Measurements from ENCODE around the gene SFRP5. TPM values are rescaled to one million over a fixed set of nuclear protein-coding genes. Genes with fewer than 3 reads are reported as not detected.

SFRP5 gene
- total RNA-seq, 1 experiment from 2014 or later: 3.5 TPM

GRCh38 chr10:97813311-97813710 is 41.5 kb upstream of the SFRP5 start:
- H3K27ac Mint-ChIP-seq: no peak overlapping the region; the same call in 1 of the 2 replicates
- CTCF ChIA-PET: interaction anchor here (0.7 to 2.3 kb wide), 3 partner anchors 19 to 22 kb away, joined by 3 to 7 read pairs (median 3); no protein-coding TSS in a partner anchor

GRCh38 chr10:97812696-97813095 is 40.9 kb upstream of the SFRP5 start:
- no peak for ATAC-seq

More at GRCh38 chr10:97813311-97813710, 41.5 kb upstream of the SFRP5 start:
- DNase-seq (ENCODE audit: low spot score) (no peak), ATAC-seq (no peak)
- H3K27me3 Mint-ChIP-seq (ENCODE audit: low read depth): no peaks in the 10 kb centered on the region; the same call in 1 of the 2 replicates
- no peaks in the 10 kb centered on the region for H3K36me3 Mint-ChIP-seq
- POLR2A ChIA-PET: no interaction called here
- H3K9me3 Mint-ChIP-seq: no peaks in the 10 kb centered on the region
- H3K4me1 Mint-ChIP-seq: peaks cover 4% of the 10 kb centered on the region; the same call in 1 of the 2 replicates
- H3K4me3 Mint-ChIP-seq: no peak overlapping the region
- TF ChIP-seq CDX4 (CRISPR knock-in tag; IDR thresholded peaks at IDR 0.05; ENCODE audit: borderline replicate concordance): no peak
- TF ChIP-seq GRHL2 (CRISPR knock-in tag; IDR thresholded peaks at IDR 0.05; ENCODE audit: insufficient replicate concordance, severe bottlenecking): no peak
- TF ChIP-seq ZNF121 (CRISPR knock-in tag; IDR thresholded peaks at IDR 0.05): no peak

DNA sequence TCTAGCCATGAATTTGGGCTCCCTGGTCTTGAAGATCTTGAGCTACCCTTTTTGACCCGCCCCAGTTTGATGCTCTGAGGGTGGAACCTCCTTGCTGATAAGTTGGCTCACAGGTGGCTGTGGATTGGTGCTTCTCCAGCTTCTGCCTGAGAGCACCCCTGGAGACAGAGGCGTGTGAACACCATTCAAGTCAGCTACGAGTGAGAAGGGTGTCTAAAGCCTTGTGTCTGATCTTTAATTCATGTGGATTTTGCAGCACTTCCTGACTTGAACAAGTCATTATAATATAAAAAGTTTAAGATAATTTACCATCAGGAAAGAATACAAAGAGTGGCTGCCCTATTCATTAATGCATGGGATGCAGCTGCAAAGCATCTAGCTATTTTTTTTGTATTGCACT is 40.2 kb upstream of the SFRP5 start:
- Mint-ChIP-seq H3K36me3 (no peaks in the 10 kb centered on the region), H3K27me3 (ENCODE audit: low read depth) (no peaks in the 10 kb centered on the region; the same call in none of the 2 replicates), H3K27ac (no peak overlapping the region), H3K4me1 (peaks cover 4% of the 10 kb centered on the region; the same call in 1 of the 2 replicates), H3K4me3 (no peak overlapping the region), H3K9me3 (no peaks in the 10 kb centered on the region)
- no peak for TF ChIP-seq ZNF219 (CRISPR knock-in tag; IDR thresholded peaks at IDR 0.05; ENCODE audit: borderline replicate concordance)
- no peak for TF ChIP-seq MYBL2 (CRISPR knock-in tag; IDR thresholded peaks at IDR 0.05)
- no peak for TF ChIP-seq RORB (CRISPR knock-in tag; IDR thresholded peaks at IDR 0.05)
- TF ChIP-seq PRDM15 (CRISPR knock-in tag; IDR thresholded peaks at IDR 0.05): no peak
- no peak for TF ChIP-seq E2F1 (CRISPR knock-in tag; IDR thresholded peaks at IDR 0.05)
- no peak for TF ChIP-seq TEAD1 (CRISPR knock-in tag; IDR thresholded peaks at IDR 0.05)
- no peak for TF ChIP-seq ZNF416 (CRISPR knock-in tag; IDR thresholded peaks at IDR 0.05)
- TF ChIP-seq, protein P1, sequence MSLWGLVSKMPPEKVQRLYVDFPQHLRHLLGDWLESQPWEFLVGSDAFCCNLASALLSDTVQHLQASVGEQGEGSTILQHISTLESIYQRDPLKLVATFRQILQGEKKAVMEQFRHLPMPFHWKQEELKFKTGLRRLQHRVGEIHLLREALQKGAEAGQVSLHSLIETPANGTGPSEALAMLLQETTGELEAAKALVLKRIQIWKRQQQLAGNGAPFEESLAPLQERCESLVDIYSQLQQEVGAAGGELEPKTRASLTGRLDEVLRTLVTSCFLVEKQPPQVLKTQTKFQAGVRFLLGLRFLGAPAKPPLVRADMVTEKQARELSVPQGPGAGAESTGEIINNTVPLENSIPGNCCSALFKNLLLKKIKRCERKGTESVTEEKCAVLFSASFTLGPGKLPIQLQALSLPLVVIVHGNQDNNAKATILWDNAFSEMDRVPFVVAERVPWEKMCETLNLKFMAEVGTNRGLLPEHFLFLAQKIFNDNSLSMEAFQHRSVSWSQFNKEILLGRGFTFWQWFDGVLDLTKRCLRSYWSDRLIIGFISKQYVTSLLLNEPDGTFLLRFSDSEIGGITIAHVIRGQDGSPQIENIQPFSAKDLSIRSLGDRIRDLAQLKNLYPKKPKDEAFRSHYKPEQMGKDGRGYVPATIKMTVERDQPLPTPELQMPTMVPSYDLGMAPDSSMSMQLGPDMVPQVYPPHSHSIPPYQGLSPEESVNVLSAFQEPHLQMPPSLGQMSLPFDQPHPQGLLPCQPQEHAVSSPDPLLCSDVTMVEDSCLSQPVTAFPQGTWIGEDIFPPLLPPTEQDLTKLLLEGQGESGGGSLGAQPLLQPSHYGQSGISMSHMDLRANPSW (CRISPR knock-in tag; conservative IDR thresholded peaks at IDR 0.05; ENCODE audit: low read depth): no peak
- TF ChIP-seq PRRX2 (CRISPR knock-in tag; IDR thresholded peaks at IDR 0.05): no peak
- TF ChIP-seq, protein P2, sequence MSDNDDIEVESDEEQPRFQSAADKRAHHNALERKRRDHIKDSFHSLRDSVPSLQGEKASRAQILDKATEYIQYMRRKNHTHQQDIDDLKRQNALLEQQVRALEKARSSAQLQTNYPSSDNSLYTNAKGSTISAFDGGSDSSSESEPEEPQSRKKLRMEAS (CRISPR knock-in tag; IDR thresholded peaks at IDR 0.05): no peak
- DNase-seq (ENCODE audit: low spot score): no peak
- no peak for ATAC-seq
- ChIA-PET POLR2A (no interaction called here), CTCF (interaction anchor here (2.3 kb wide), 1 partner anchor 20 kb away, joined by 7 read pairs; no protein-coding TSS in a partner anchor)

More at GRCh38 chr10:97812696-97813095, 40.9 kb upstream of the SFRP5 start:
- TF ChIP-seq ZNF396 (CRISPR knock-in tag; IDR thresholded peaks at IDR 0.05; ENCODE audit: borderline replicate concordance) (no peak), KAT7 (CRISPR knock-in tag; IDR thresholded peaks at IDR 0.05; ENCODE audit: borderline replicate concordance) (no peak)
- ChIA-PET CTCF (interaction anchor here (0.7 to 2.3 kb wide), 2 partner anchors 20 to 21 kb away, joined by 3 to 7 read pairs; no protein-coding TSS in a partner anchor), POLR2A (no interaction called here)
- H3K27ac Mint-ChIP-seq: no peak overlapping the region
- H3K27me3 Mint-ChIP-seq (ENCODE audit: low read depth): no peaks in the 10 kb centered on the region; the same call in none of the 2 replicates
- no peak overlapping the region for H3K4me3 Mint-ChIP-seq
- no peak for DNase-seq (ENCODE audit: low spot score)
- no peaks in the 10 kb centered on the region for H3K9me3 Mint-ChIP-seq
- H3K36me3 Mint-ChIP-seq: no peaks in the 10 kb centered on the region
- peaks cover 4% of the 10 kb centered on the region; the same call in 1 of the 2 replicates for H3K4me1 Mint-ChIP-seq
